Measurements from ENCODE around the gene CD200.

CD200 gene

DNA sequence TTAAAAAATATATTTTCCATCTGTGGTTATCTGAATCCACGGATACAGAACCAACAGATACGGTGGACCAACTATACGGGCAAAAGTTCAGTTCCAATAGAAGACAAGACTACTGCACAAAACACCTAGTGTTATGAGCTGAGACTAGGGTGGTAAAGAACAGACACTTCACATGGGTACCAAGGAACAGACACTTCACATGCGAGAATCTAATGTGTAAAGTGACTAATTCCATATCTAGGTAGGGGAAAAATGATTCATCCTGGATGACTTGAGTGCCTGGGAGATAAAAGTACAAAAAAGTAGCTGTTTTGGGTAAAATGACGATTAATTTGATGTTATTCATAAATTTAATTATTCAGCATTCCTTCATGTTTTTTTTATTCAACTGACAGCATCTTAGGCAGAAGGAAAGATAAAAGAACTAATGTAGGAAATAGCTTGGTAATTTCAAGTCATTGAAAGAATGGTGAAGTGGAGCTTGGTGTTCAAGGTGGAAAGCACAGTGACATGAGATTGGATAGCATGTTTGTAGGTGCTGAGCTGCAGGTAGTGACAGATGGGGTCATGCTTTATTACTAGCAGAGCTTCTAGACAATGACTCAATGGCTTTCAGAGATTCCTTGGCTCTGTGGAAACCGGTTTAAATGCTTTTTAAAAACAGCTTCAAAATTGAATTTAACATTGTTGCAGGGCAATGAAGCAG, 5.2 kb downstream of the CD200 start:
- TF ChIP-seq EZH2phosphoT487 (IDR thresholded peaks at IDR 0.05; ENCODE audit: low read length) (no peak), EZH2 (optimal IDR thresholded peaks at IDR 0.05; ENCODE audit: low read depth, low read length) (no peak)
- TF ChIP-seq, protein P1, sequence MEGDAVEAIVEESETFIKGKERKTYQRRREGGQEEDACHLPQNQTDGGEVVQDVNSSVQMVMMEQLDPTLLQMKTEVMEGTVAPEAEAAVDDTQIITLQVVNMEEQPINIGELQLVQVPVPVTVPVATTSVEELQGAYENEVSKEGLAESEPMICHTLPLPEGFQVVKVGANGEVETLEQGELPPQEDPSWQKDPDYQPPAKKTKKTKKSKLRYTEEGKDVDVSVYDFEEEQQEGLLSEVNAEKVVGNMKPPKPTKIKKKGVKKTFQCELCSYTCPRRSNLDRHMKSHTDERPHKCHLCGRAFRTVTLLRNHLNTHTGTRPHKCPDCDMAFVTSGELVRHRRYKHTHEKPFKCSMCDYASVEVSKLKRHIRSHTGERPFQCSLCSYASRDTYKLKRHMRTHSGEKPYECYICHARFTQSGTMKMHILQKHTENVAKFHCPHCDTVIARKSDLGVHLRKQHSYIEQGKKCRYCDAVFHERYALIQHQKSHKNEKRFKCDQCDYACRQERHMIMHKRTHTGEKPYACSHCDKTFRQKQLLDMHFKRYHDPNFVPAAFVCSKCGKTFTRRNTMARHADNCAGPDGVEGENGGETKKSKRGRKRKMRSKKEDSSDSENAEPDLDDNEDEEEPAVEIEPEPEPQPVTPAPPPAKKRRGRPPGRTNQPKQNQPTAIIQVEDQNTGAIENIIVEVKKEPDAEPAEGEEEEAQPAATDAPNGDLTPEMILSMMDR (IDR thresholded peaks at IDR 0.05; ENCODE audit: low read length) = no peak
- Histone ChIP-seq H3K9me2 (replicated peaks; ENCODE audit: insufficient read depth, low read length) (no peaks in the 10 kb centered on the region), H3K9ac (ENCODE audit: low read length) (no peak overlapping the region), H4K20me1 (ENCODE audit: insufficient read depth, low read length) (no peaks in the 10 kb centered on the region), H3K4me1 (ENCODE audit: low read length) (no peaks in the 10 kb centered on the region), H3K36me3 (replicated peaks; ENCODE audit: insufficient read depth, low read length) (no peaks in the 10 kb centered on the region), H3K4me3 (ENCODE audit: low read length) (no peak overlapping the region), H2AFZ (ENCODE audit: low read length) (no peak overlapping the region), H3K27me3 (replicated peaks; ENCODE audit: insufficient read depth, low read length) (no peaks in the 10 kb centered on the region), H3K27ac (ENCODE audit: low read length) (no peak overlapping the region), H3K4me2 (ENCODE audit: low read depth, low read length) (no peak overlapping the region), H3K9me3 (replicated peaks; ENCODE audit: insufficient read depth, low read length) (no peaks in the 10 kb centered on the region), H3F3A (ENCODE audit: insufficient read depth, low read length) (no peaks in the 10 kb centered on the region), H3K79me2 (ENCODE audit: low read length) (no peaks in the 10 kb centered on the region)
- DNase-seq = no peak

GRCh38 chr3:112338727-112339056, 5.7 kb downstream of the CD200 start:
- no peak overlapping the region for H3K27ac ChIP-seq (ENCODE audit: low read length)
- H3K4me2 ChIP-seq (ENCODE audit: low read depth, low read length) = no peak overlapping the region
- H3K4me1 ChIP-seq (ENCODE audit: low read length) = no peaks in the 10 kb centered on the region
- no peaks in the 10 kb centered on the region for H3K79me2 ChIP-seq (ENCODE audit: low read length)
- no peak overlapping the region for H2AFZ ChIP-seq (ENCODE audit: low read length)
- H4K20me1 ChIP-seq (ENCODE audit: insufficient read depth, low read length) = no peaks in the 10 kb centered on the region
- H3K27me3 ChIP-seq (replicated peaks; ENCODE audit: insufficient read depth, low read length) = no peaks in the 10 kb centered on the region
- H3K4me3 ChIP-seq (ENCODE audit: low read length) = no peak overlapping the region
- H3K9me3 ChIP-seq (replicated peaks; ENCODE audit: insufficient read depth, low read length) = no peaks in the 10 kb centered on the region
- DNase-seq = no peak
- no peaks in the 10 kb centered on the region for H3K9me2 ChIP-seq (replicated peaks; ENCODE audit: insufficient read depth, low read length)
- no peak for TF ChIP-seq EZH2phosphoT487 (IDR thresholded peaks at IDR 0.05; ENCODE audit: low read length)
- TF ChIP-seq EZH2 (optimal IDR thresholded peaks at IDR 0.05; ENCODE audit: low read depth, low read length) = no peak
- TF ChIP-seq, protein P1 (IDR thresholded peaks at IDR 0.05; ENCODE audit: low read length) = no peak
- H3F3A ChIP-seq (ENCODE audit: insufficient read depth, low read length) = no peaks in the 10 kb centered on the region
- H3K9ac ChIP-seq (ENCODE audit: low read length) = no peak overlapping the region
- H3K36me3 ChIP-seq (replicated peaks; ENCODE audit: insufficient read depth, low read length) = no peaks in the 10 kb centered on the region

GRCh38 chr3:112339134-112339533, 6.2 kb downstream of the CD200 start:
- TF ChIP-seq EZH2 (optimal IDR thresholded peaks at IDR 0.05; ENCODE audit: low read depth, low read length) (no peak), EZH2phosphoT487 (IDR thresholded peaks at IDR 0.05; ENCODE audit: low read length) (no peak)
- TF ChIP-seq, protein P1 (IDR thresholded peaks at IDR 0.05; ENCODE audit: low read length) = no peak
- H3K9me2 ChIP-seq (replicated peaks; ENCODE audit: insufficient read depth, low read length) = no peaks in the 10 kb centered on the region
- H3K36me3 ChIP-seq (replicated peaks; ENCODE audit: insufficient read depth, low read length) = no peaks in the 10 kb centered on the region
- no peak overlapping the region for H3K4me2 ChIP-seq (ENCODE audit: low read depth, low read length)
- no peaks in the 10 kb centered on the region for H3K79me2 ChIP-seq (ENCODE audit: low read length)
- no peak overlapping the region for H3K4me3 ChIP-seq (ENCODE audit: low read length)
- DNase-seq = no peak
- no peaks in the 10 kb centered on the region for H4K20me1 ChIP-seq (ENCODE audit: insufficient read depth, low read length)
- no peaks in the 10 kb centered on the region for H3K27me3 ChIP-seq (replicated peaks; ENCODE audit: insufficient read depth, low read length)
- no peak overlapping the region for H3K9ac ChIP-seq (ENCODE audit: low read length)
- no peak overlapping the region for H3K27ac ChIP-seq (ENCODE audit: low read length)
- H3F3A ChIP-seq (ENCODE audit: insufficient read depth, low read length) = no peaks in the 10 kb centered on the region
- no peaks in the 10 kb centered on the region for H3K9me3 ChIP-seq (replicated peaks; ENCODE audit: insufficient read depth, low read length)
- no peak overlapping the region for H2AFZ ChIP-seq (ENCODE audit: low read length)
- H3K4me1 ChIP-seq (ENCODE audit: low read length) = no peaks in the 10 kb centered on the region
